GM12865 (cell line): Measurements from ENCODE around the gene CERS1.

Experiments
- DNase-seq: peaks from one replicate; pipeline ENCODE4 v3.0.0; 2010; ENCODE audit warnings: low read depth
- H3K4me3 ChIP-seq: 2 replicates; pipeline ENCODE4 v1.5.1; 2011; ENCODE audit warnings: mild to moderate bottlenecking, low read depth, low read length, control low read depth
- CTCF ChIP-seq: IDR thresholded peaks from 2 replicates; pipeline ENCODE4 v1.5.1; 2011; ENCODE audit warnings: low read length, control low read depth, low read depth, inconsistent platforms; ENCODE audit not compliant: insufficient read depth; ENCODE audit errors: missing control alignments

CERS1 gene

GRCh38 chr19:18867751-18868150, 28.2 kb downstream of the CERS1 start:
- no peak for DNase-seq
- TF ChIP-seq CTCF, result no peak
- H3K4me3 ChIP-seq, result no peak overlapping the region

- no peak overlapping the region for H3K4me3 ChIP-seq
- no peak for TF ChIP-seq CTCF
- no peak for DNase-seq
Observed at GRCh38 chr19:18867199-18867598, 28.8 kb downstream of the CERS1 start.

GRCh38 chr19:18866800-18867123, 29.2 kb downstream of the CERS1 start:
- H3K4me3 ChIP-seq, result no peak overlapping the region
- TF ChIP-seq CTCF, result no peak
- DNase-seq, result no peak

GRCh38 chr19:18865973-18866799, 29.8 kb downstream of the CERS1 start:
- H3K4me3 ChIP-seq, result no peak overlapping the region
- DNase-seq, result peak; percentile 69
- TF ChIP-seq CTCF, result peak; percentile 92

GRCh38 chr19:18865106-18865972, 30.6 kb downstream of the CERS1 start:
- no peak for DNase-seq
- no peak overlapping the region for H3K4me3 ChIP-seq
- no peak for TF ChIP-seq CTCF

GRCh38 chr19:18863843-18864362, 32.1 kb downstream of the CERS1 start:
- no peak for DNase-seq
- H3K4me3 ChIP-seq, result no peak overlapping the region
- TF ChIP-seq CTCF, result no peak
